Lung (tissue), 12 donors: ENCODE measurements around the gene GPR4. TPM values are rescaled to one million over a fixed set of nuclear protein-coding genes. Genes with fewer than 3 reads are reported as not detected.

ENCODE experiments used
- ATAC-seq: fragments of 200-7000 bp; cut with Tn5 transposase; one replicate; pipeline ENCODE4 v1.9.1; 2020; ENCODE audit warnings: moderate number of reproducible peaks; ENCODE audit not compliant: insufficient read depth, low FRiP score
- DNase-seq, 3 donors: peaks; one replicate each; pipeline ENCODE4 v3.0.0-alpha.2; 2013 to 2017
- H3K27ac ChIP-seq, 2 donors: one replicate each; pipeline ENCODE4 v1.5.1; 2013; ENCODE audit warnings: mild to moderate bottlenecking in 2 of 2, moderate library complexity in 2 of 2, control low read depth in 1 of 2, inconsistent platforms in 1 of 2, low read depth in 1 of 2, low read length in 1 of 2
- H3K27me3 ChIP-seq, 3 donors: one replicate each; pipeline ENCODE4 v1.5.1; 2013; ENCODE audit warnings: low read length in 2 of 3; ENCODE audit not compliant: control insufficient read depth in 3 of 3, insufficient read depth in 3 of 3
- H3K36me3 ChIP-seq, 4 donors: one replicate each; pipeline ENCODE4 v1.5.1; 2013; ENCODE audit warnings: low read length in 4 of 4, mild to moderate bottlenecking in 1 of 4, moderate library complexity in 1 of 4; ENCODE audit not compliant: control insufficient read depth in 4 of 4, insufficient read depth in 4 of 4
- H3K4me1 ChIP-seq, 5 donors: one replicate each; pipeline ENCODE4 v1.5.1; 2013; ENCODE audit warnings: low read length in 5 of 5, mild to moderate bottlenecking in 2 of 5, moderate library complexity in 1 of 5; ENCODE audit not compliant: control insufficient read depth in 5 of 5, insufficient read depth in 5 of 5
- H3K4me3 ChIP-seq: one replicate; pipeline ENCODE4 v1.5.1; 2013; ENCODE audit warnings: mild to moderate bottlenecking, control low read depth, moderate library complexity
- H3K9ac ChIP-seq, 2 donors: one replicate each; pipeline ENCODE4 v1.5.1; 2013; ENCODE audit warnings: low read length in 2 of 2, control low read depth in 1 of 2; ENCODE audit not compliant: insufficient read depth in 1 of 2
- H3K9me3 ChIP-seq, 4 donors: one replicate each; pipeline ENCODE4 v1.5.1; 2013; ENCODE audit warnings: low read length in 3 of 4, mild to moderate bottlenecking in 1 of 4, moderate library complexity in 1 of 4; ENCODE audit not compliant: control insufficient read depth in 4 of 4, insufficient read depth in 3 of 4
- CTCF ChIP-seq: IDR thresholded peaks from 2 replicates; pipeline ENCODE4 v1.5.1; 2012; ENCODE audit warnings: mild to moderate bottlenecking; ENCODE audit errors: control extremely low read depth, extremely low read depth
- WGBS, 2 donors: extraction: QIAGEN DNeasy Blood & Tissue Kit; methylation state at CpG; one replicate each; pipeline ENCODE4 v1.1.7; 2013; 5-methylcytosine and 5-hydroxymethylcytosine counted together
- polyA plus RNA-seq, 2 donors: library from polyadenylated mRNA; stranded (reverse); fragments of 200-250 nt; gene quantifications; one replicate each; pipeline ENCODE4 v1.2.1, GENCODE V29; 2013
- total RNA-seq, 2 donors: library from RNA; depleted of rRNA in 1 of 2; stranded (reverse); fragments of >200 nt in 1 of 2; gene quantifications; one replicate each; pipeline ENCODE4 v1.2.1, GENCODE V29; 2014 to 2021
- donor health status: control.
- donor health status: control.
- donor health status: Bipolar disorder and iron deficiency.
- donor health status: healthy.
- donor health status: DM: yes; HTN: yes; CAD: no.

GPR4 gene
- total and polyA plus RNA-seq, 4 donors, result 1.3 to 12.8 (median 11.8) TPM

GRCh38 chr19:45613926-45614725 is 12.1 kb upstream of the GPR4 start:
- Histone ChIP-seq H3K27me3 (no peaks in the 10 kb centered on the region), H3K36me3 (peaks cover 0 to 34% (median 18%) of the 10 kb centered on the region in 4 donors), H3K4me1 (peaks cover 0 to 8% (median 0%) of the 10 kb centered on the region in 5 donors), H3K4me3 (no peak overlapping the region), H3K9me3 (no peaks in the 10 kb centered on the region), H3K27ac (peak overlapping the region in 1 of 2 donors; percentile 18), H3K9ac (no peak overlapping the region)
- ATAC-seq, result no peak
- WGBS, 2 donors, result 72 to 78% methylated on average over 10 of the region's 10 CpGs
- no peak for TF ChIP-seq CTCF
- no peak for DNase-seq

- 95 to 97% methylated on average over 6 of the region's 6 CpGs for WGBS, 2 donors
- peaks cover 0 to 7% (median 3%) of the 10 kb centered on the region in 5 donors for H3K4me1 ChIP-seq
- no peak for ATAC-seq
- H3K9ac ChIP-seq, result no peak overlapping the region
- H3K27ac ChIP-seq, result no peak overlapping the region
- peaks cover 0 to 16% (median 13%) of the 10 kb centered on the region in 4 donors for H3K36me3 ChIP-seq
- H3K4me3 ChIP-seq, result no peak overlapping the region
- no peaks in the 10 kb centered on the region for H3K27me3 ChIP-seq
- H3K9me3 ChIP-seq, result peaks cover 0 to 3% (median 0%) of the 10 kb centered on the region in 4 donors
- TF ChIP-seq CTCF, result no peak
- DNase-seq, result no peak
These were observed 6.9 kb upstream of the GPR4 start for GRCh38 chr19:45608948-45609347.

GRCh38 chr19:45607071-45608029 is 5.3 kb upstream of the GPR4 start:
- 15 to 20% methylated on average over 27 to 28 of the region's 28 CpGs for WGBS, 2 donors

More at GRCh38 chr19:45607071-45608029, 5.3 kb upstream of the GPR4 start:
- H3K4me1 ChIP-seq, result peaks cover 0 to 7% (median 3%) of the 10 kb centered on the region in 5 donors
- DNase-seq, result peak; percentile 84 to 87 (median 86)
- H3K4me3 ChIP-seq, result no peak overlapping the region
- TF ChIP-seq CTCF, result peak; percentile 88
- H3K27ac ChIP-seq, result peak overlapping the region in 1 of 2 donors; percentile 20
- peaks cover 0 to 10% (median 4%) of the 10 kb centered on the region in 3 donors for H3K27me3 ChIP-seq
- peaks cover 0 to 3% (median 0%) of the 10 kb centered on the region in 4 donors for H3K9me3 ChIP-seq
- ATAC-seq, result no peak
- peaks cover 0 to 9% (median 8%) of the 10 kb centered on the region in 4 donors for H3K36me3 ChIP-seq
- peak overlapping the region in 1 of 2 donors; percentile 45 for H3K9ac ChIP-seq
